GM12872 (cell line): Measurements from ENCODE around the gene FERD3L.

Experiments used
- TF ChIP-seq, protein P1 (sequence below): IDR thresholded peaks from 3 replicates; pipeline ENCODE4 v1.5.1; 2011; ENCODE audit warnings: low read depth, mild to moderate bottlenecking, low read length, moderate library complexity; ENCODE audit not compliant: insufficient read depth

Gene FERD3L, protein sequence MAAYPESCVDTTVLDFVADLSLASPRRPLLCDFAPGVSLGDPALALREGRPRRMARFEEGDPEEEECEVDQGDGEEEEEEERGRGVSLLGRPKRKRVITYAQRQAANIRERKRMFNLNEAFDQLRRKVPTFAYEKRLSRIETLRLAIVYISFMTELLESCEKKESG

GRCh38 chr7:19144661-19145433 is at the start of gene FERD3L:
Gene FERD3L (minus strand): TSS chr7:19145421. CDS start chr7:19145362, 59 bp downstream.
- TF ChIP-seq, protein P1, sequence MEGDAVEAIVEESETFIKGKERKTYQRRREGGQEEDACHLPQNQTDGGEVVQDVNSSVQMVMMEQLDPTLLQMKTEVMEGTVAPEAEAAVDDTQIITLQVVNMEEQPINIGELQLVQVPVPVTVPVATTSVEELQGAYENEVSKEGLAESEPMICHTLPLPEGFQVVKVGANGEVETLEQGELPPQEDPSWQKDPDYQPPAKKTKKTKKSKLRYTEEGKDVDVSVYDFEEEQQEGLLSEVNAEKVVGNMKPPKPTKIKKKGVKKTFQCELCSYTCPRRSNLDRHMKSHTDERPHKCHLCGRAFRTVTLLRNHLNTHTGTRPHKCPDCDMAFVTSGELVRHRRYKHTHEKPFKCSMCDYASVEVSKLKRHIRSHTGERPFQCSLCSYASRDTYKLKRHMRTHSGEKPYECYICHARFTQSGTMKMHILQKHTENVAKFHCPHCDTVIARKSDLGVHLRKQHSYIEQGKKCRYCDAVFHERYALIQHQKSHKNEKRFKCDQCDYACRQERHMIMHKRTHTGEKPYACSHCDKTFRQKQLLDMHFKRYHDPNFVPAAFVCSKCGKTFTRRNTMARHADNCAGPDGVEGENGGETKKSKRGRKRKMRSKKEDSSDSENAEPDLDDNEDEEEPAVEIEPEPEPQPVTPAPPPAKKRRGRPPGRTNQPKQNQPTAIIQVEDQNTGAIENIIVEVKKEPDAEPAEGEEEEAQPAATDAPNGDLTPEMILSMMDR, result no peak

DNA sequence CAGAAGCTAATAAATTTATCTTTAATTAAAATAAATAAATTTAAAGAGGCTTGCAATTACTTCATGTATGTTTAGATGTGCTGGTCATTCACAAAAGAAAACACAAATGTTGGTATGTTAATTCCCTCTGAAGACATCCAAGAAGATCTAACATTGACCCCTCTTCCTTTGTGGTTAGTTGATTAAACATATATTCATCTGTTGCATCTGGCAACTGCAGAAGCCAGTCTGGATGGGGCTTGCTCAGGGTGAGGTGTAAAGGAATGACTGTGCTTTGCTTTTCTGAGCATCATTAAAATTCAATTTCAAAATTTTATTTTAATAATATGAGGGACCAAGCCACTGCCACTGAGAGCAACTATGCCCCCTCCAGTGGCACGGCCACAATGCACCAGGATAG is 36.4 kb upstream of the FERD3L start:
- TF ChIP-seq, protein P1, result no peak

GRCh38 chr7:19178595-19178994 is 33.4 kb upstream of the FERD3L start:
- TF ChIP-seq, protein P1, result no peak

DNA sequence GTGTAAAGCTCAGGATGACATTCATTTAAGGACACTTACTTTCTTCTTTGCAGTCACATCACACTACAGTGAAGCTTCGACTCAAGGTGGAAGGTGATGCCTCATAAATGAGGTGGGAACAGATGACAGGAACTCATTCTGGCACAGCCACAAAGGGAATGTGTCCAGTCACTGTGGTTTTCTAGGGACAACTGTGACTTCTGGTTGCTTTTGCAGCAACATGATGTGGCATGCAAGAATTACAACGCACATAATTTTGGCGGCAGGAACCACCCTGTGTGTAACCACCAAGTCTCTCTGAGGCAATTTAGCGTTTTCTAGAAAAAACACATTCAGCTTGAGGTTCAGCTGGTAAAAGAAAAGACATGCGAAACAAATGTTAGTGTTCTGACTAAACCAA is 32.0 kb upstream of the FERD3L start:
- TF ChIP-seq, protein P1, result no peak

DNA sequence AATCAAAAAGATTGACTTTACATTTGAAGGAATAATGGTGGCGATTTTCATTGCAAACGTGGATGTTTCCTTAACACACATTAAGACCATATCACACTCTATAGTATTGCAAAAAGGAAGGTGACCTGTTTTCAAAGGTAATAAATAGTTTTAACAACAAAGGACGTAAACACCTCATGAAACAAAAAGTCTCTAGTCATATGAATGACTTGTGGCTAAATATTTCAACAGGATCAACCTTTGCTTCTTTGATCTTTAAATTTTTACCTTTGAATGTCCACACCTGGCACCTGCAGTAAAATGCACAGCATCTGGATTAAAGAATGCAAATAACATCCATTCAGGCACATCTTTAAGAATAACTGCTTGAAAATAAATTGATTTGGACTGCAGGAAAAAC is 30.0 kb upstream of the FERD3L start:
- TF ChIP-seq, protein P1, result no peak

DNA sequence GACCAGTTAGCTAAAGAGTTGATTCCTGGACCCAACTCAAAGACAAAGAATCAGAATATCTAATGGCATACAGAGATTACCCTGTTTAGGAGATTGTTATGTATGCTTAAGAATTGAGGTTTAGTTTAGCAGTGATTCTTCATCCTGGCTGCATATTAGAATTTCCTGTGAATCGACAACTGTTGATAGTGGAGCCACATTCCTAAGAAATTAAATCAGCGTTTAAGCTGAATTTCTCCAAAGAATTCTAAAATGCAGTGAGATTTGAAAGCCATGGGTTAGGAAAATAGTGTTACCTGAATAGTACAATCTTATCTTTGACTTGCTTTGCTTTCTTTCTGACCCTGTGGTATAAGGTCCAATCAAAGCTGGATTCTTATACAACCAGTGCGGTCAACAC is 16.4 kb upstream of the FERD3L start:
- TF ChIP-seq, protein P1, result no peak

DNA sequence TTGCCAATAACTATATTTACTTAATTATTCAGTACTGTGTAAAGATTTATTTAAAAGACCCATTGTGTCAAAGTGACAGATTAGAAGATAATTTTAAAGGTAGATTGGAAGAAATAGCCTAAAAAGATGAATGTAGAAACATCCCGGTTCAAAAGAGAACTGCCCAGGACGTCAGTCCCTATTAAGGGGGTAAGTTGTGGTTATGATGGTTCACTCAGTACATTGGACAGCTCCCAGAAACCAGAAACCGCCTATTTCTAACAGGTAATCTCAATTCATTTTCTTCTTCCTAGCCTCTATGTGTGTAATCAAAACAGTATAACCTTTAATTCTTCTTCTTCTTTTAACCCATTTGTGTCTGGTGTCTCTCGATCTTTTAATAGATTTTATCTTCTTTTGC is 1.5 kb upstream of the FERD3L start:
- TF ChIP-seq, protein P1, result no peak
